Measurements from ENCODE around the gene SCGN.

- TF ChIP-seq REST (IDR thresholded peaks at IDR 0.05; ENCODE audit: low read depth) (no peak), ZBTB7A (IDR thresholded peaks at IDR 0.05; ENCODE audit: low read depth) (no peak), CREB1 (IDR thresholded peaks at IDR 0.05; ENCODE audit: low read depth) (no peak), EP300 (IDR thresholded peaks at IDR 0.05; ENCODE audit: borderline replicate concordance) (no peak), MAX (IDR thresholded peaks at IDR 0.05) (no peak), TEAD4 (IDR thresholded peaks at IDR 0.05) (no peak), TAF1 (IDR thresholded peaks at IDR 0.05; ENCODE audit: low read depth) (no peak), CEBPB (IDR thresholded peaks at IDR 0.05) (no peak), YY1 (IDR thresholded peaks at IDR 0.05; ENCODE audit: low read depth) (no peak), EGR1 (IDR thresholded peaks at IDR 0.05) (no peak), RAD21 (IDR thresholded peaks at IDR 0.05; ENCODE audit: low read depth) (no peak), TCF12 (IDR thresholded peaks at IDR 0.05; ENCODE audit: low read depth) (no peak), FOXM1 (IDR thresholded peaks at IDR 0.05; ENCODE audit: borderline replicate concordance, low read depth) (no peak), NFIC (IDR thresholded peaks at IDR 0.05) (no peak)
Observed at GRCh38 chr6:25602674-25602982, 49.4 kb upstream of the SCGN start.
